Stimulated activated CD4-positive, alpha-beta T cell treated with anti-CD3 and anti-CD28 coated beads, Interleukin-4, amount 100 ng/mL, for 24 hours (primary cell): ENCODE data around the gene GPBAR1.

Experiments
- DNase-seq: peaks from one replicate; pipeline ENCODE4 v3.0.0-alpha.2; 2020

GPBAR1 gene

GRCh38 chr2:218244665-218245064 is 16.1 kb upstream of the GPBAR1 start:
- DNase-seq: no peak

DNA sequence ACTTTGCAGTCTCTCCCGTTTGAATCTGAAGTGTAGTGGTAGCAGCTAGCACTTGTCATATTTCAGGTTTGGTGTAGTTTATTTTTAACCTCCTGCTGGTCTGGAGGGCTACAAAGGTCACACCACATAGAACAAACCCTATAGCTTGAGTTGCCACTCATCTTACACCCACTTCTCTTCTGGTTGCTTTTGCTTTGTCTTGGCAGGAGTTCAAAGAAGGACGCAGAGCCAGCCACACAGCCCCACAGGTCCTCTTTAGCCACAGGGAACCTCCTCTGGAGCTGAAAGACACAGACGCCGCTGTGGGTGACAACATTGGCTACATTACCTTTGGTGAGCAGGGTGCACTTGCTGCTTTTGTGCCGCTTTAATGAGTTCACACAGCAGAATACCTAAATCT is 15.6 kb upstream of the GPBAR1 start:
- DNase-seq: no peak

- DNase-seq: no peak
These were observed 11.1 kb upstream of the GPBAR1 start for GRCh38 chr2:218249691-218250090.

GRCh38 chr2:218252509-218253231 is 8.1 kb upstream of the GPBAR1 start:
- no peak for DNase-seq

DNA sequence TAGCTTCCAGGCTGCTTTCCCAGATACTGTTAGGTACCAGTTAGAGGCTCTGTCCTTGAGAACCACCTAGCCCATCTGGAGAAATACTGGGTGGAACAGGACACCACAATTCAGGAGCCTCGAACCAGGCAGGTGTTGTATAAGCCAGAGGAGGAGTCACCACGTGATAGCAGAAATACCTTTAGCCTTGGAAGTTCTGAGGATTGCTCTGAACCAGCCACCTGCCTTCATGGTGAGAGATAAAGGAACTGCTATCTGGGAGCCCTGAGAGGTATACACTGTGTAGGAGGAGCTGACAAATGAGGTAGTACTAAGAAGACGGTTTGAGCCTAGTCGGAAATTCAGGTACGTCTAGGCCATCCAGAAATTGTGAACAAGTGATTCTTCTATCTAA is 7.6 kb upstream of the GPBAR1 start:
- DNase-seq: no peak

DNA sequence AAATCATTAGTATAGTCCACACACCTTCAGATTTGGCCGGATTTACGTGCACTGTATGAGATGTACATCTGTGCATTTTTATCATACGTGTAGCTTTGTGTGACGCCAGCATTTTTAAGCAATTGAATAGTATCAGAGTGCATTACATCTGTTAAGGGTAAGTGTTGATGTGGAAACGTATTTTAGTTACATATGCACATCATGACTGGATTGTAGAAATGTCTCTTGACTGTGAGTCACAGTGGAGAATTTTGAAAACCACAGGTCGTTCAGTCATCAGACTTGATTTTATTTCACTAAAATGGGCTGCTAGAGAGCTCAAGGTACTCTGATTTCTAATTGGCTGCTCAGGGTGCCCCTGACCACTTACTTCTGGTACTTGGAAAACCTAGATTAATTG is 5.4 kb upstream of the GPBAR1 start:
- no peak for DNase-seq

GRCh38 chr2:218256612-218257350 is 4.0 kb upstream of the GPBAR1 start:
- DNase-seq: no peak

GRCh38 chr2:218257390-218257981 is 3.3 kb upstream of the GPBAR1 start:
- peak; percentile 69 for DNase-seq

- DNase-seq: no peak
These were observed 1.5 kb upstream of the GPBAR1 start for GRCh38 chr2:218259099-218259961.

GRCh38 chr2:218260166-218260565 is 649 bp upstream of the GPBAR1 start:
- DNase-seq: no peak

- no peak for DNase-seq
These were observed 815 bp downstream of the GPBAR1 start for GRCh38 chr2:218261423-218262236.

GRCh38 chr2:218262237-218262600 is 1.4 kb downstream of the GPBAR1 start:
- DNase-seq: no peak

DNA sequence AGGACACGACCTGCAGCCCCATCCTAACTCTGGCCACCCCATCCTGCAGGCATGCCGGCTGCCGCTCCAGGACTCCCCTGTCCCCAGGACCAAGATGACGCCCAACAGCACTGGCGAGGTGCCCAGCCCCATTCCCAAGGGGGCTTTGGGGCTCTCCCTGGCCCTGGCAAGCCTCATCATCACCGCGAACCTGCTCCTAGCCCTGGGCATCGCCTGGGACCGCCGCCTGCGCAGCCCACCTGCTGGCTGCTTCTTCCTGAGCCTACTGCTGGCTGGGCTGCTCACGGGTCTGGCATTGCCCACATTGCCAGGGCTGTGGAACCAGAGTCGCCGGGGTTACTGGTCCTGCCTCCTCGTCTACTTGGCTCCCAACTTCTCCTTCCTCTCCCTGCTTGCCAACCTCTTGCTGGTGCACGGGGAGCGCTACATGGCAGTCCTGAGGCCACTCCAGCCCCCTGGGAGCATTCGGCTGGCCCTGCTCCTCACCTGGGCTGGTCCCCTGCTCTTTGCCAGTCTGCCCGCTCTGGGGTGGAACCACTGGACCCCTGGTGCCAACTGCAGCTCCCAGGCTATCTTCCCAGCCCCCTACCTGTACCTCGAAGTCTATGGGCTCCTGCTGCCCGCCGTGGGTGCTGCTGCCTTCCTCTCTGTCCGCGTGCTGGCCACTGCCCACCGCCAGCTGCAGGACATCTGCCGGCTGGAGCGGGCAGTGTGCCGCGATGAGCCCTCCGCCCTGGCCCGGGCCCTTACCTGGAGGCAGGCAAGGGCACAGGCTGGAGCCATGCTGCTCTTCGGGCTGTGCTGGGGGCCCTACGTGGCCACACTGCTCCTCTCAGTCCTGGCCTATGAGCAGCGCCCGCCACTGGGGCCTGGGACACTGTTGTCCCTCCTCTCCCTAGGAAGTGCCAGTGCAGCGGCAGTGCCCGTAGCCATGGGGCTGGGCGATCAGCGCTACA is 2.1 kb downstream of the GPBAR1 start:
- no peak for DNase-seq

GRCh38 chr2:218263817-218264641 is 3.2 kb downstream of the GPBAR1 start:
- DNase-seq: no peak

DNA sequence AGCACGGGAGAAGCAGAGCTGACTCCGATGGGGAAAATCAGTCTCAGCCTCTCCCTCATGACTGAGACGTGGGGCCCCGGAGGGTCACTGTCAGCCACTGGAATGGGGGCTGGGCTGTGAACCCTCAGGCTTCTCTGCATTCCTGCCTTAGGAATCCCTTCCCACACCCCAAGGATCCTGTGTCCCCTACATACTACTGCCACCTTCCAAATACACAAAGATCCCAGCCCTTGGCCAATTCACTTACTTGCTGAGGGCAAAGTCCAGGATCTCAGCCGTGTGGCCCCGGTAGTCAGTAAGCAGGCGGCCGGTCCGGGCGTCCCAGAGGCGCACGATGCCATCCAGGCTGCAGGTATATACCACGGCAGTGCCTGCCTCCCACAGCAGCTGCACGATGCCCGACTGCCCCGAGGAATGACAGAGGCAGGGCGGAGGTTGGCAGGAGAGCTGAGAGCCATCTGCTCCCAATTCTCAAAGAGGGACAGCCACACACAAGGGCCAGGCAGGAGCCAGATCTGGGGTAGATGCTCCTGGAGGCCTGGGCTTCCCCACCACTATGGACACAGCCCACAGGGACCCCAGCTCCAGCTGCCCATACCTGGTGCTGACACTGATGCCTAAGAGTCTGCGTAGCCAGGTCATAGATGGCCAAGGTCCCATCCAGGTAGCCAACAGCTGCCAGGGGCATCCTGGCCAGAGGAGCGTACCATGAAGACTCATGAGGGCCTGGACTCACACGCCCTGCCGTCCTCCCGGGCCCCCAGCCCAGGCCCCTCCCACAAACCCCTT is 4.2 kb downstream of the GPBAR1 start:
- no peak for DNase-seq

DNA sequence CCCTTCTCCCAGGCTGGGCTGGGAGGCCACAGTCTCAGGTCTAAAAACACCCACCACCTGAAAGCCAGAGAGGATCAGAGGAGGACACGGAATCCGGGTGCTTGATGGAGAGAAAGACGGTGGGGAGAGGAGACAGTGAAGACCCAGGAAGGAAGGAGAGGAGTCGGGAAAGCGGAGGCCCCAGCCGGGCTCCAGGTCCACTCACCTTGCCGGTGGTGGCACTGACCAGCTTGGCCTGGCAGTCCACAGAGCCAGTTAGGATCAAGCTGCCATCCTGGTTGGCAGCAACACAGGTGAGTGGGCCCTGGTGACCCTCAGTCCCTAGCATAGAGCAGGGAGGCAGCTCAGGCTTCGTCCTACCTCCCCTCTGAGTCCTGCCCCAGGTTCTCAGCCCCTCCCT is 4.8 kb downstream of the GPBAR1 start:
- DNase-seq: no peak

GRCh38 chr2:218266316-218266979 is 5.6 kb downstream of the GPBAR1 start:
- DNase-seq: no peak

GRCh38 chr2:218267259-218267658 is 6.4 kb downstream of the GPBAR1 start:
- no peak for DNase-seq
